ENCODE measurements around the gene ZNF331. TPM values are rescaled to one million over a fixed set of nuclear protein-coding genes. Genes with fewer than 3 reads are reported as not detected.
A peak's percentile ranks its signal among the peaks of the same experiment; 100 is the strongest.
"Not testable (repeated sequence)": the region's sequence is repeated elsewhere in the genome, so short reads cannot be mapped to it uniquely, and the experiment has no call there.

ZNF331 gene
- polyA plus RNA-seq (2013, experiment 1 of 2; ENCODE audit: insufficient read length) = 7.0 TPM
- polyA plus RNA-seq (2013, experiment 2 of 2; ENCODE audit: insufficient read length) = 7.2 TPM

DNA sequence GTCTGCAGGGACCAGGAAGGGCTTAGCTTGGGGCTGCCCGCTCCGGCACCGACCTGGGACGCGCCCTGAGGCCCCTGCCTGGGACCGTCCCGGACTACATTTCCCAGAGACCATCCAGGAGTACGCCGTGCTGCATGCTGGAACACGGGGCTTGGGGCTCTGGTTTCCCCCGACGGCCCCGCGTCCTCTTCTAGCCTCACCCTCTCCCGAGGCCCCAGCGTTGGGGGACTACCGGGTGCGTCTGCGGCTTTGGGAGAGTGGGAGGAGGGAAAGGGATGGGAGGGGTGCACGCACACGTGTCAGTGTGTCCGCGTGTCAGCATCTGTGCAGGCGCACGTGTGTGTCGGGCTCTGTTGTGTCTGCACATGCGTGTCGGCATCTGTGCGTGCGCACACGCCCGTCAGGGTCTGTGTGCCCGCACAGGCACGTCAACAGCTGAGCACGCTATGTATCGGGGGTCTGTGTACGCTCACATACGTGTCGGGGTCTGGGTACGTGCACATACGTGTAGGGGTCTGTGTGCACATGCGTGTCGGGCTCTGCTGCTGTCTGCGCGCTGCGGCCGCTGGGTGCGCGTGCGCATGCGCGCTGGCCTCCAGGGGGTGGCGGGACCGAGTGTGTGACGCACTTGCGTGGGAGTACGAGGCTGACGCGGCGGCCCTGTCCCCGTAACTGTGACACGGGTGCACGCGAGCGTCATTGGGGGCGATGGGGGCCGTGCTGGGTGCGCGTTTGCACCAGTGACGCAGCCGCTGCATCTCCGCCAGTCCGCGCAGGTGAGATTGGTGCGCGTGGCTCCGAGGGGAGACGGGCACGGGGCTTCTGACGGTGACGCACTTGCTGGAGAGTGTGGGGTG, at the start of gene ZNF331:
Gene ZNF331, plus strand, starts transcription at position 625 of the 857 bp plus-strand sequence. CDS start 31,232 bp downstream, outside the sequence.
- peak; percentile 74 for DNase-seq

DNA sequence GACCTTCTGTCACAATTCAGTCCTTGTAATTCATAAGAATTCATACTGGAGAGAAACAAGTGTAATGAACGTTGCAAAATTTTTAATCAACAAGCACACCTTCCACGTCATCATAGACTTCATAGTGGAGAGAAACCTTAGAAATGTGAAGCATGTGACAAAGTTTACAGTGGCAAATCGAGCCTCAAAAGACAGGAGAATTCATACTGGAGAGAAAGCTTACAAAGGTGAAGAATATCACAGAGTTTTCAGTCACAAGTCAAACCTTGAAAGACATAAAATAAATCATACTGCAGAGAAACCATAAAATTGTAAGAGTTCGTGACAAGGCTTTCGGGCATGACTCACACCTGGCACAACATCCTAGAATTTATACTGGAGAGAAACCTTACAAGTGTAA, 45.8 kb upstream of the ZNF331 start:
- DNase-seq = no peak

DNA sequence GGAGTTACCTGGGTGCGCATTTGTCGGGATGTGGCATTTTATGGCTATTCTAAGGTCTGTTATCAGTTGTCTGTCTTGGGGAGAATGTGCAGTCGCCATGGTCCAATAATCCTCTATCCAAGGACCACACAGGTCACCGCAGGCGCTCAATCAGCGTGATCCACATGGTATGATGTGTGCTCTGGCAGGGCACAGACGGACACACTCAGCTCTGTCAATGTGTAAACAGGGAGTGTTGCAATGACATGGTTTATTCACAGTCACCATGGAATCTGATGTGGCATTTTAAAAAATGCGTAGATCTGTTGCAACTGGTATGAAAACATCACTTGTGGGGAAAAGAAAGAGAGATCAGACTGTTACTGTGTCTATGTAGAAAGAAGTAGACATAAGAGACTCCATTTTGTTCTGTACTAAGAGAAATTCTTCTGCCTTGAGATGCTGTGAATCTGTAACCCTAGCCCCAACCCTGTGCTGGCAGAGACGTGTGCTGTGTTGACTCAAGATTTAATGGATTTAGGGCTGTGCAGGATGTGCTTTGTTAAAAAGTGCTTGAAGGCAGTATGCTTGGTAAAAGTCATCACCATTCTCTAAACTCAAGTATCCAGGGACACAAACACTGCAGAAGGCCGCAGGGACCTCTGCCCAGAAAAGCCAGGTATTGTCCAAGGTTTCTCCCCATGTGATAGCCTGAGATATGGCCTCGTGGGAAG, 40.5 kb upstream of the ZNF331 start:
- not testable (repeated sequence) for DNase-seq

DNA sequence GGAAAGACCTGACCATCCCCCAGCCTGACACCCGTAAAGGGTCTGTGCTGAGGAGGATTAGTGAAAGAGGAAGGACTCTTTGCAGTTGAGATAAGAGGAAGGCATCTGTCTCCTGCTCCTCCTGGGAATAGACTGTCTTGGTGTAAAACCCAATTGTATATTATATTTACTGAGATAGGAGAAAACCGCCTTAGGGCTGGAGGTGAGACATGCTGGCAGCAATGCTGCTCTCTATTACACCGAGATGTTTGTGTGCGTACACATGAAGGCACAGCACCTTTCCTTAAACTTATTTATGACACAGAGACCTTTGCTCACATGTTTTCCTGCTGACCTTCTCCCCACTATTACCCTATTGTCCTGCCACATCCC, 39.9 kb upstream of the ZNF331 start:
- not testable (repeated sequence) for DNase-seq

DNA sequence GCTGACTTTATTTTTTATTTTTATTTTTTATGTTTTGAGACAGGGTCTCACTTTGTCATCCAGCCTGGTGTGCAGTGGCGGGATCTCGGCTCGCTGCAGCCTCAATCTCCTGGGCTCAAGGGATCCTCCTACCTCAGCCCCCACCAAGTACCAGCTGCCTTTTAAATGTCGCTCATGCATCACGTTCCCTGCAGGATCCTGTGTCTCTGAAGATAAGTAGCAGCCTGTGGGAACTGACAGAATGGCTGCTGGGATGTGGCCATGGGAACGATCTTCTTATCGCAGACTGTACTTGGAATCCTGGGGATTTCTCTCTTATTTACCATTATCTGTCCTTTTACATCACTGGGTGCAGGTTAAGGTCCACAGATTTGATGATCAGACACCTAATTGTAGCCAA, 34.8 kb upstream of the ZNF331 start:
- not testable (repeated sequence) for DNase-seq

DNA sequence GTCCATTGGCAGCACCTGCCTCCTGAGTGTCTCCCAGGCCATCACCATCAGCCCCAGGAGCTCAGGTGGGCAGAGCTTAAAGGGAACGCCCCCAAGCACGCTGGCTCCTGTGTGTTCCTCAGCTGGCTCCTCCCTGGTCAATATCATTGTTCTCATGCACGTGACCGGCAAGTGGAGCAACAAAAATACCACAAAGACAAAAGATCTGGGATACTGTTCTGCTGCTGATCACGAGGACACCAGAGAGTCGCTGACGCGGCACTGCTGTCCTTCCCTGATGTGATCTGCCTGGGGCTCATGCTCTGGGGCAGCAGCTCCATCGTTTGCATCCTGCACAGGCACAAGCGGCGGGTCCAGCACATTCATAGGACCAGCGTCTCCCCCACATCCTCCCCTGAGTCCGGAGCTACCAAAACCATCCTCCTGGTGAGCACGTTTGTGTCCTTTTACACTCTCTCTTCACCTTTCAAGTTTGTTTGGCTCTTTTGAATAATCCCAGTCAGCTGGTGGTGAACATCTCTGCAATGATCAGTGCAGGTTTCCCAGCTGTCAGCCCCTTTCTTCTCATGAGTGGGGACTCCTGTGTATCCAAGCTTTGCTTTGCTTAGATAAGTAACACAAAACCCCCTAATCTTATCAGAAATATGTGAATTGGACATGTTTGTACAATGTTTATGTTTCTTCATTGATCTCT, 34.1 kb upstream of the ZNF331 start:
- DNase-seq = not testable (repeated sequence)

DNA sequence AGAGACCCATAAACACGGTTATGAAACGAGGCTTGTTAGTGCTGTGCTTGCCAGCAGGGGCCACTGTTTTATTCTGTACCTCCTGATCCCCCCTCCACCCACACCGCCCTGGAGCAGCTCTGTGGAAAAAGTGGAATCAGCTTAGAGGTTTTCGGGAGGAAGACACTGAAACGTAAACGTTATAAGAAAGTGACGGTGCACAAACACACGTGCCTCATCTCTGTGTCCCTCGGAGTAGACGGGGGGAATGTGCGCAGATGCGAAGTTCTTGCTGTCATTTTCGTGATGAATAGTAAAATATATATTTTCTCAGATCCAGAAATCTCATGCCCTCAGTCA, 33.6 kb upstream of the ZNF331 start:
- not testable (repeated sequence) for DNase-seq

DNA sequence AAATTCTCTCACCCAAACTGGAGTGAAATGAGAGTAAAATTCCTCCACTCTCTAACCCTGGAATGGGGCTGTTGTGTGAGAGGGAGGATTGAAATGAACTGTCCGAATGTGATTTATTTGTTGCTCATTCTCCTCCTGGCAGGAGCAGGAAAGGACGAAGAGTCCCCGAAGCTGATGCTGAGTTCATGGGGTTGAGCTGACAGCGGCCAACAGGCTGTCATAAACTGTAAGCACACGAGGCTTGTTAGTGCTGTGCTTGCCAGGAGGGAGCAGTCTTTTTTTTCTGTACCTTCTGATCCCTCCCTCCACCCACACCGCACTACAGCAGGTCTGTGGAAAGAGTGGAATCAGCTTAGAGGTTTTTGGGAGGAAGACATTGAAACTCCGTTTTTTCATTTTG, 33.1 kb upstream of the ZNF331 start:
- no peak for DNase-seq

DNA sequence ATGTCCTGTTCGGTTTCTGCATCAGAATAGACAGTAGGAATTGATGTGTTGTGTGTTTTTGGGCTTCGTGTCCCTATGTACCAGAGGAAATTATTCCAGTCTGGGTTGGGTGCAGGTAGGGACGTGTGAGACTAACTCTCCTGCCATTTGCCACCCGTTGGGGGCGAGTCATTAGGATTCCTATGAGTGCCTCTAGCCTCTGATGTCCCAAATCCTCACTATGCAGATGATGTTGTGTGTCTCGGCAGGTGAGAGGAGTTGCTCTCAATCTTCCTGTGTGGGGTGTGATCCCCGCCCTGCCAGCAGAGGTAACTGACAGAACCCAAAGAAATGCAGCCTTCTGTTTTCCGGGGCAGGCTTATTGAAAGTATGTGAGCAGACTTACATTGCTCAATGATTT, 31.2 kb upstream of the ZNF331 start:
- DNase-seq = no peak

DNA sequence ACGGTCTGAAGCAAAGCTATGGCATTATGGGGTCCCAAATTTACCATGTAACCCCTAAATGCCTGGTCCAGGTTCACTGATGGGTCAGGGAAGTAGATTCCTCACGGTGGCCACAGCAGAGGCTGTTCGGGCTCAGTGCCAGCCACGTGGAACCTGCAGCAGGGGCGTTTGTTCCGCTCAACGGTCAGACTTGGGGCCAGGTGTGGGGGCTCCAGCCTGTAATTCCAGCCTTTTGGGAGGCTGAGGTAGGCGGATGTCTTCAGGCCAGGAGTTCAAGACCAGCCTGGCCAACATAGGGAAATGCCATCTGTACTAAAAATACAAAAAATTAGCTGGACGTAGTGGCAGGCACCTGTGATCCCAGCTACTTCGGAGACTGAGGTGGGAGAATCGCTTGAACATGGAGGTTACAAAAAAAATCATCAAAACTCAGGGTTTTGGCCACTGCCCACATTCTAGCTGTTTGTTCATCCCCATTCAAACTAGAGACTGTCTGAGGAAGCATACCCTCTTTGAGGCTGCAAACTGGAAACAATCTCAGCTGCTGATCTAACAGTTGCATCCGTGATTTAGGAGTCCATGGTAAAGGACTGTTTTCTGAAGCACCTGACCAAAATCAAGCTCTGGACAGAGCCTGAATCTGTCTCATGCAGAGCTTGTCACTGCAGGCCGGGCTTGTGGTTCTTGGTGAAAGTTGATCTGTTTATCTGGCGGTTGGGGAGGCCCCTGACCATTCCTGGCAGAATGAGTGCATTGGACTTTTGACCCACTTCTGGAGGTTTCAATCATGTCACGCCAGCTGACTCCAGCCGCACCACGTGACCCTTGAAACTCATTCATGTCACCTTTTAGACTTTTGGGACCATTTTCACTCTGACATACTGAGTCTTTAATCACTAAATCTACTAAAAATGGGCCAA, 30.2 kb upstream of the ZNF331 start:
- DNase-seq = no peak

DNA sequence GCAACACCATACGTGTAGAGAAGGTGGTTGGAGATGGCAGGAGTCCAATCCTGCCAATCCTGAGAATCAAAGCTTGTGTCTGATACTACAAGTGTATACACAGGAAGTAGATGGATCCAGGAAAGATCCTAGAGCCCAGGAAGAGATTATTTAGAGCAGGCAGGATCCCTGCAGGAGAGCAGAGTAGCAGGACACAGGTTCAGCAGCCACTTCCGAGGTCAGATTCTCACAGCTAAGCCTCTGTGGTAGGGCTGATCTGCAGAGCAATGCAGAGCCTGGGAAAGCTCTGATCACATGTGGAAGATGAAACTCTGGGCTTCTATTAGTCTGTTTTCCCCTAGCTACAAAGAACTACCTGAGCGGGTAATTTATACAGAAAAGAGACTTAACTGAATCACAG, 28.5 kb upstream of the ZNF331 start:
- no peak for DNase-seq

DNA sequence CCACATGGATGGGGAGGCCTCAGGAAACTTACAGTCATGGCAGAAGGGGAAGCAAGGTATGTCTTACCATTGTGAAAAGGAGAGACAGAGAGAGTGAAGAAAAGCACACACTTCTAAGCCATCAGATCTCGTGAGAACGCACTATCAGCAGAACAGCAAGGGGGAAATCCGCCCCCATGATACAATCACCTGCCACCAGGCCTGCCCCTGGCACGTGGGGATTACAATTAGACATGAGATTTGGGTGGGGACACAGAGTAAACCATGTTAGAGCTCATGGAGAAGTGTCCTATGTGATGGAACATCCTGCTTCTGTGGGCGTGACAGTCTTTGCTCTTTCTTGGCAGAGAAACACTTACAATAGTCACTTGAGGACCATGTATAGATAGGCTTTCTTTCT, 28.1 kb upstream of the ZNF331 start:
- no peak for DNase-seq

DNA sequence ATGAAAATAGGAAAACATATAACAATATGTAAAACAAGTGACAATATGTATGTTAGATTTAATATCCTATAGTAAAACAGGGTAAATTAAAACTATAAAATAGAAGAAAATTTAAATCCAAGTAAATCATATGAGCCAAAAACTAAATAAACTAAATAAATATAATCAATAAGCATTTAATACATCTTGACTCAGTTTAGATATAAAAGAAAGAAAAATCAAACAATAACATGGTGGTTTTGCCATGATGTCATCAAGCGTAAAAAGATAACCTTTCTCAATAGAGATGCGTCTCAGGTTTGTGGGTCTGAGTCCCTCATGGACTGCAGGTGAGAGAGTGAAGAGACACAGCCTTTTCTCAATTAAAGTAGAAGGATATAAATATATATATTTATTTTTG, 26.6 kb upstream of the ZNF331 start:
- DNase-seq = no peak

DNA sequence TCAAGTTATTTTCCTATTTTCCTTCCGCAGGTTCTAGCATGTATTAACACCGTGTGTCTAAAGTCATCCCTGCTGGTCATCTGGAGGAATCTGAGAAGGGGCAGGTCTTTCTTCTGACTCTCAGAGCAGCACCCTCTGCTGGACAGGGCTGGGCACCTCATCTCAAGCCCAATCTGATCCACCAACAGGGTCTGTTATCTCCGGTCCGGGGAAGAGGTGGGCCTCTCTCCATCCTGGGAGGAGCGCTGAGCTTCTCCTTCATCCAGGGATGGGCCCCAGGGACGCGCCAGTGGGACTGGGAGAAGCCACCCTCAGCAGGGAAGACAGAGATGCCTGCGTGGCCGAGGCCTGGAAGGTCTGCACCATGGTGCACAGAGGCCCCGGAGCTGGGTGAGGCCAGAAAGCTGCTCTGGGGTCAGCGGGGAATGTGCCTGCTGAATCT, 26.0 kb upstream of the ZNF331 start:
- peak; percentile 19 for DNase-seq

DNA sequence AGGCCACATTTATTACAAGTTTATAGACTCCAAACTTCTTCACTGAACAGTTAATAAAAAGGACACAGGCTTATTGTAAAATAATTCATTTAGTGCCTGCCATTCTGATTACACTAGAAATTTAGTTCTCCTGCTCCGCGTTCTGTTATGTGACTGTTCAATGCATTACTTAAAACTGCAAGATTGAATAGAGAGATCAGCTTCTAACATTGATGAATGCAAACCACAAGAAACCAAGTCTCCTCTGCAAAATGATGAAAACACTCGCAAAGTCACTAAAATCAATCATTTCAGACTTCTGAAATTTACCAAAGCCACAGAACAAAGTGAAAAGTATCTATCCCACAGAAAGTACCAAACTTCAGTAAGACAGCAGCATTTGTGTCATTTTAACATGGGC, 22.9 kb upstream of the ZNF331 start:
- DNase-seq = not testable (repeated sequence)

DNA sequence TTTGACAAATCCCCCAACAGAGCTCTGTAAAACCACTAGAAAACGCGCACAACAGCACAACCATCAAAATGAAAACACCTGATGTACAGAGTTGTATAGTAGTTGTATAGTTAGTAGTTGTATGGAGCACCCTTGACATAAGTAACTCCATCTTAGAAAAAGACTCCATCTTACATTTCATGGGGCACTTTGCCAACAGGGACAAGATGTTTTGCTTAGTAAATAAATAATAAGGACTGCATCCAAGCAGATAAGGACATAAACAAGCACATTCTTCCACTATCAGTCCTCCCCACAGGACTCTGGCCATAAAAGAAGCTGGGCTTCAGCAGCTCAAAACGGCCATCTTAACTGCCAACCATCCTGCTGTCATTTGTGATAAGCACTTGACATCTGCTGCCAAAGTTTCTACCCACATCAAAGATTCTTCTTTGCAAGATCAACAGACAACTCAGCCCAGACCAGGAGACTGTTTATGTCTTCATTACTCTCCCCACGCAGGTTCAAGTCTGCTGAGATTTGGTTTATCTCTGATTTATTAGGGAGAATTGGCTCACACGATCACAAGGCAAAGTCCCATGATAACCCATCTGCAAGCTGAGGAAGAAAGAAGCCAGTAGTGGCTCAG, 20.7 kb upstream of the ZNF331 start:
- DNase-seq = no peak

DNA sequence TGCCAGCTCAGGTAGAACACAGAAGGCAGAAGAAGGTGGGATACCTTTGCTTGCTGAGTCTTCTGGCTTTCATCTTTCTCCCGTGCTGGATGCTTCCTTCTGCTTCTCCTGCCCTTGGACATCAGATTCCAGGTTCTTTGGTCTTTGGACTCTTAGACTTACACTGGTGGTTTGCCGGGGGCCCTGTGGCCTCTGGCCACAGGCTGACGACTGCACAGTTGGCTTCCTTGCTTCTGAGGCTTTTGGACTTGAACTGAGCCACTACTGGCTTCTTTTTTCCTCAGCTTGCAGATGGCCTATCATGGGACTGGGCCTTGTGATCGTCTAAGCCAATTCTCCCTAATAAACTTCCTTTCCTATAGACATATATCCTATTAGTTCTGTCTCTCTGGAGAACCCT, 19.8 kb upstream of the ZNF331 start:
- no peak for DNase-seq

DNA sequence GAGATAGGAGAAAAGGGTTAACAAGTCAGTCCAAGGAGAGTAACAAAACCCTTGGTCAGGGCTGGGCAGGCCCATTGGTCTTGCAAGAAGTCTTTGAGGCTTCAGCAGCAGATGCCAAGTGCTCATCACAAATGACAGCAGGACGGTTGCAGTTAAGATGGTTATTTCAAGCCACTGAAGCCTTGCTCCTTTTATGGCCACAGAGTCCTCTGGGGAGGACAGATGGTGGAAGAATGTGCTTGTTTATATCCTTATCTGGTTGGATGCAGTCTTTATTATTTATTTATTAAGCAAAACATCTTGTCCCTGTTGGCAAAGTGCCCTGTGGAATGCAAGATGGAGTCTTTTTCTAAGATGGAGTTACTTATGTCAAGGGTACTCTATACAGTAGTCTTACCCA, 19.2 kb upstream of the ZNF331 start:
- no peak for DNase-seq

DNA sequence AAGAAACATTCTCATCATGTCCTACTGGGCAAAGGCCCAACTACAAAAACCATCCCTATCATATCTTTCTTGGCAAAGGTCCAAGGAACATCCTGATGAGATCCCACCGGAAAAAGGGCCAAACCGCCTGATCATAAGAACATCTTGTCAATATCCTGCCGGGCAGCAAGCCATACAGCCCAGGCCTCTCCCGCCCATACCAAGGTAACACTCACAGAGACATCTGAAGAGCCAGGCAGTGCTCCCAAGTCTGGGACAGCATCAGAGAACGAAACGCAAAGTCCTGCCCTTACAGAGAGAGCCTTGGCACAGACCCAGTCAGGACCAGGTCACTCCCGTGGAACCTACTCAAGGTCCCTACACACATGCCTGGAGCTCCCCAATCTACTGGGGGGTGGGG, 18.5 kb upstream of the ZNF331 start:
- no peak for DNase-seq

DNA sequence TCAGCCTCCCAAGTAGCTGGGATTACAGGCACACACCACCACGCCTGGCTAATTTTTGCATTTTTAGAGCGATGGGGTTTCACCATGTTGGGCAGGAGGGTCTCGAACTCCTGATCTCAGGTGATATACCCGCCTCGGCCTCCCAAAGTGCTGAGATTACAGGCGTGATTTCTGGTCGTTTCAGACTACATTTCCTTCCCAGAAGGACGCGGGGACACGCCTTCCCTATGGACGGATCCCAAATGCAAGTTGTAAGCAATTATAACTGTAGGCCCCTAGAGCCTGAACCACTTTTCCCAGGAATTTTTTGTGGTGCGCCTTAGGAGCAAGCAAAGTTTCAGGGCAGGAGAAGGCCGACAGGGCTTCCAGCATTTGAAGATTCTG, 17.8 kb upstream of the ZNF331 start:
- DNase-seq = no peak

DNA sequence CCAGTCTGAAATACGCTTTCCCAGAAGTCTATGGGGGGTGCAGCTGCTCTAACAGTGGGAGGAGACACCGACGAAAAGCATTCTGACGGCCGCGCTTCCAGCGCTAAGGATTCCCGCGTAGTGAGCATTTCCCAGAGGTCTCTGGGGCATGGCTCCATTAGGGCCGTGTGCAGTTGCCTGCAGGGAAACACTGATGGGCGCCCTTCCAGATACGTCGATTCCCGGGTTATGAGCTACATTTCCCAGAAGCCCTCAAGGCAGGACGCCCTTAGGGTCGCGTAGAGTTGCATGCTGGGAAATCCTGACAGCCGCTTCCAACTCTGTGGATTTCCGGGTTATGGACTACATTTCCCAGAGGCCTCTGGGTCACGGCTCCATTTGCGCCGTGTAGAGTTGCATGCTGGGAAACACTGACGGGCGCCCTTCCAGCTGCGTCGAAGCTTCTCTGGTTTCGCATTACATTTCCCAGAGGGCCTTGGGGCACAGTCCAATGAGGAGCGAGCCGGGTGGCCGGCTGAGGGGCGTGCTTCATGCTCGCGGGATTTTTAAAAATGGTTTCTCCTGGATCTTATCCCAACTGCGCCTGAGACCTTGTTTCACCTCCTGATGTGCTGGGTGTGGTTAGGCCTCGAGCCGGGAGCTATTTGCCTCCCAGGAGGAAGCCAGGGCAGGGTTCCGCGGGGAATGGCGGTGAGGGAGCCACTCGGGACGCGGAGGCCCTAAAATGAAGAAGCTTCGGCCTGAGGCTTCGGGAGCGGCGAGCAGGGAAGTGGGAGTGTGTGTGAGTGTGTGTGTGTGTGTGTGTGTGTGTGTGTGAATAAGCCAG, 17.2 kb upstream of the ZNF331 start:
- peak; percentile 99 for DNase-seq
